PC-9 (cell line): ENCODE data around the gene MAP2K5. TPM values are rescaled to one million over a fixed set of nuclear protein-coding genes. Genes with fewer than 3 reads are reported as not detected.

Experiments
- BruUV-seq: library from RNA; stranded (reverse); fragments of 400-500 nt; replicated peaks from 2 replicates; lab custom pipeline; 2021; lab: Mats Ljungman, UMichigan
- CTCF ChIA-PET: fragments of 300-600 bp; sonication (Branson Sonifier 250); formaldehyde crosslinking; loops from one replicate; lab custom pipeline; 2022; ENCODE audit warnings: antibody characterized with exemption; lab: Charles Lee
- POLR2A ChIA-PET: fragments of 300-600 bp; sonication (Branson Sonifier 250); formaldehyde crosslinking; loops from one replicate; lab custom pipeline; 2022; ENCODE audit warnings: antibody characterized with exemption; ENCODE audit not compliant: unreplicated experiment; lab: Charles Lee
- DNase-seq, 2 experiments: peaks; one replicate each; pipeline versions ENCODE4 v3.0.0 to v3.0.0-alpha.2; 2015 to 2022; ENCODE audit warnings: mixed read lengths in 1 of 2
- H2AFZ ChIP-seq: fragments of 200-600 bp; sonication (generic); 2 replicates; pipeline ENCODE4 v1.8.1; 2017; ENCODE audit warnings: antibody characterized with exemption
- H3F3A ChIP-seq: fragments of 200-600 bp; sonication (generic); 2 replicates; pipeline ENCODE4 v1.8.1; 2017; ENCODE audit warnings: antibody characterized with exemption, mild to moderate bottlenecking, low read depth; ENCODE audit not compliant: insufficient read depth
- H3K27ac ChIP-seq: fragments of 200-600 bp; sonication (generic); 2 replicates; pipeline ENCODE4 v1.6.1; 2016; ENCODE audit warnings: mixed run types
- H3K27me3 ChIP-seq: fragments of 200-600 bp; sonication (generic); 2 replicates; pipeline ENCODE4 v1.6.1; 2016; ENCODE audit warnings: low read depth, mixed run types; ENCODE audit not compliant: insufficient read depth
- H3K36me3 ChIP-seq: fragments of 200-600 bp; sonication (generic); 2 replicates; pipeline ENCODE4 v1.6.1; 2016; ENCODE audit warnings: low read depth, mixed run types
- H3K4me1 ChIP-seq: fragments of 200-600 bp; sonication (generic); replicated peaks from 2 replicates; pipeline ENCODE4 v1.6.1; 2016; ENCODE audit warnings: mixed run types; ENCODE audit not compliant: insufficient read depth
- H3K4me2 ChIP-seq: fragments of 200-600 bp; sonication (generic); 2 replicates; pipeline ENCODE4 v1.6.1; 2017; ENCODE audit warnings: mixed run types
- H3K4me3 ChIP-seq: fragments of 200-600 bp; sonication (generic); 2 replicates; pipeline ENCODE4 v1.6.1; 2016; ENCODE audit warnings: mixed run types
- H3K79me2 ChIP-seq: fragments of 200-600 bp; sonication (generic); 2 replicates; pipeline ENCODE4 v1.6.1; 2017; ENCODE audit warnings: low read depth, mixed run types
- H3K9me2 ChIP-seq: fragments of 200-600 bp; sonication (generic); 2 replicates; pipeline ENCODE4 v1.8.1; 2017; ENCODE audit warnings: mild to moderate bottlenecking; ENCODE audit not compliant: insufficient read depth
- H3K9me3 ChIP-seq: fragments of 200-600 bp; sonication (generic); 2 replicates; pipeline ENCODE4 v1.8.1; 2016; ENCODE audit warnings: low read depth; ENCODE audit not compliant: insufficient read depth
- H4K20me1 ChIP-seq: fragments of 200-600 bp; sonication (generic); 2 replicates; pipeline ENCODE4 v1.8.1; 2017; ENCODE audit not compliant: insufficient read depth
- CTCF ChIP-seq: fragments of 200-600 bp; sonication (generic); conservative IDR thresholded peaks from 2 replicates; pipeline ENCODE4 v1.6.1; 2017; ENCODE audit warnings: mixed run types, antibody characterized with exemption, mild to moderate bottlenecking, moderate library complexity
- EZH2 ChIP-seq: fragments of 200-600 bp; sonication (generic); IDR thresholded peaks from 2 replicates; pipeline ENCODE4 v1.8.0; 2017; ENCODE audit warnings: antibody characterized with exemption, low read depth
- intact Hi-C: fragments of 100-400 bp; cut with micrococcal nuclease; formaldehyde crosslinking; loops from one replicate; pipeline ENCODE4 v1.10.0; 2022; ENCODE audit not compliant: unreplicated experiment
- total RNA-seq: library from RNA; stranded (reverse); gene quantifications from 2 replicates; pipeline ENCODE4 v1.2.3, GENCODE V29; 2021

MAP2K5 gene
- total RNA-seq, 1 experiment from 2014 or later = 26.9 TPM

GRCh38 chr15:67723294-67724024 is 181.0 kb downstream of the MAP2K5 start:
- CTCF ChIA-PET = no interaction called here
- Histone ChIP-seq H3K4me2 (no peak overlapping the region), H3F3A (no peaks in the 10 kb centered on the region), H3K79me2 (no peaks in the 10 kb centered on the region), H3K4me3 (no peak overlapping the region), H3K36me3 (no peaks in the 10 kb centered on the region), H2AFZ (no peak overlapping the region), H3K4me1 (no peaks in the 10 kb centered on the region), H3K27me3 (no peaks in the 10 kb centered on the region), H3K9me3 (no peaks in the 10 kb centered on the region), H3K9me2 (no peaks in the 10 kb centered on the region), H3K27ac (no peak overlapping the region), H4K20me1 (no peaks in the 10 kb centered on the region)
- POLR2A ChIA-PET = no interaction called here
- TF ChIP-seq EZH2 (no peak), CTCF (no peak)
- no TSS peak for BruUV-seq
- intact Hi-C loops = no loop called here
- no peak for DNase-seq

GRCh38 chr15:67724691-67725375 is 182.3 kb downstream of the MAP2K5 start:
- BruUV-seq = no TSS peak
- H3K27ac ChIP-seq = no peak overlapping the region
- H3K4me1 ChIP-seq = no peaks in the 10 kb centered on the region
- no peaks in the 10 kb centered on the region for H3K9me3 ChIP-seq
- no peaks in the 10 kb centered on the region for H3K79me2 ChIP-seq
- TF ChIP-seq CTCF (no peak), EZH2 (no peak)
- H3F3A ChIP-seq = no peaks in the 10 kb centered on the region
- no peak overlapping the region for H2AFZ ChIP-seq
- DNase-seq = no peak
- H3K4me2 ChIP-seq = no peak overlapping the region
- intact Hi-C loops = no loop called here
- H3K9me2 ChIP-seq = no peaks in the 10 kb centered on the region
- POLR2A ChIA-PET = no interaction called here
- H3K4me3 ChIP-seq = no peak overlapping the region
- CTCF ChIA-PET = no interaction called here
- no peaks in the 10 kb centered on the region for H4K20me1 ChIP-seq
- no peaks in the 10 kb centered on the region for H3K27me3 ChIP-seq
- H3K36me3 ChIP-seq = no peaks in the 10 kb centered on the region

- H3K4me2 ChIP-seq = no peak overlapping the region
- H3K36me3 ChIP-seq = no peaks in the 10 kb centered on the region
- DNase-seq = no peak
- H3K9me2 ChIP-seq = no peaks in the 10 kb centered on the region
- H3K27ac ChIP-seq = no peak overlapping the region
- intact Hi-C loops = no loop called here
- TF ChIP-seq EZH2 (no peak), CTCF (no peak)
- H3K79me2 ChIP-seq = no peaks in the 10 kb centered on the region
- no peaks in the 10 kb centered on the region for H4K20me1 ChIP-seq
- BruUV-seq = no TSS peak
- ChIA-PET CTCF (no interaction called here), POLR2A (no interaction called here)
- no peak overlapping the region for H2AFZ ChIP-seq
- no peaks in the 10 kb centered on the region for H3K4me1 ChIP-seq
- H3K9me3 ChIP-seq = no peaks in the 10 kb centered on the region
- H3F3A ChIP-seq = no peaks in the 10 kb centered on the region
- no peak overlapping the region for H3K4me3 ChIP-seq
- no peaks in the 10 kb centered on the region for H3K27me3 ChIP-seq
Observed at GRCh38 chr15:67730135-67730534, 187.6 kb downstream of the MAP2K5 start.
